ENCODE results near the gene LPAR1.

Gene LPAR1

DNA sequence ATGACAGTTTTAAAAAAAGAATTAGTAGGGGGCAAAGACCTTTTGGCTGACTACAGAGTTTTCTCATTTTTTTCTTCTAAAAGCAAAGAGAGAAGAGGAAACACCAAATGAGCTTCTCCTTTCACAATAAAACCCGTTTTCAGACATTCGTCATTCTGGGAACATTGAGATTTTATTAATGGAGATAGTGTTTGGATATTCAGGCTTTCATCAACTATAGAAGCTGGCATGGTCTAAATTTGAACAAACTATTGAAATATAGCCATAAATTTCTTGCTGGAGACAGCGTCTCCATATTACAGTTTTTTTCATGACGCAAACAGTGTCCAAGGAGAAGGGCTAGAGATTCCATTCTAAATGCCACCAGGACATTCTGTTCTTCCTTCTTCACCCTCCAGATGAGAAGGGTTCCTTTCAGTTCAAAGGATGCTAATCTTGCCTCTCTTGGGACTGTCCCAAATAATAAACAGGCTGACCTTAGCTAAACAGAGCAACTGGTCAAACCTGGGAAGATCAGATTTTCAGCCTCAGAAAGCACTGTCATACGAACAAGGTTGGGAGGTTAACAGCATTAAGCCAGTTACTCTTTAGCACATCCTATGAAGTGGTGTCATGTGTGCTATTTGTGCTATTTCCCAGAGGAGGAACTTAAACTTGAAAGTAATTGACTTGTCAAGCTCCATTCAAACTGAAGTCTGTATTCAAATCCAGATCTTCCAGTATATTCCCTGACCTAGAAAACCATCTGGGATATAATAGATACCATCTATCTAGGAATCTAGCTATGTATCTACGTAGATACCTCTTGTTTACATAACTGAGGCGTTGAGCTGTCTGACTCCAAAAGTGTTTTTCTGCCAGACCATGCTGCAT is 125.6 kb downstream of the LPAR1 start:
- Mint-ChIP-seq H3K36me3 (ENCODE audit: low read depth) (no peaks in the 10 kb centered on the region), H3K27ac (no peak overlapping the region), H3K27me3 (no peaks in the 10 kb centered on the region), H3K4me3 (no peak overlapping the region), H3K9me3 (peaks cover 15% of the 10 kb centered on the region), H3K4me1 (ENCODE audit: low read depth) (no peaks in the 10 kb centered on the region)
- no peak for DNase-seq

DNA sequence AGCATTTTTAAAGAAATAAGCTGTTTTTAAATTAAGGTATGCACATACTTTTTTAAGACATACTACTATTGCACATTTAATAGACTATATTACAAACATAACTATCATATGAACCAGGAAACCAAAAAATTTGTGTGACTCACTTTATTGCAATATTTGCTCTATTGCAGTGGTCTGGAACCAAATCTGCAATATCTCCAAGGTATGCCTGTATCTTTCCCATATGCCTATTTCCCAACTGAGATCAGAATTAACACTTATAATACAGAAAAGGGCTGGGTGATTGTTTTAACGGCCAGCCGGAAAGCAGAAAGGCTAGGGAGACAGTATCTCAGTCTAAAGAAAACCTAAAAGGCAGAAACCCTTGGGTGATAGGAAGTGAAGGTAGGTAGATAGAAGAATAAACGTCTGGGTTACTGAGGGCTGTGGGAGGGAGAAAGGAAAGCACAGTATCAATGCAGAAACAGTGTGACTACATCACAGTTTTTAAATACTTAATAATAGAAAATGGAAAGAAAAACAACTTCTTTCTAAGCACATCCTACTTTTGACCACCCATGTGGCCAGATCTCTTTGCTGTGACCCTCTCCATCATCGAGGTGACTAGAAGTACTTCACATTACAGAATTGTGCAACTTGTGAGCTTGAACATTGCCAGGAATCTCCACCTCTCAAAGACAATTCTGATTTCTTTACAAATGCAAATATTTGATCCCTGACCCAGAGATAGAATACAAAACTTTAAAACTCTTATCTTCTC is 126.4 kb downstream of the LPAR1 start:
- no peak for DNase-seq
- Mint-ChIP-seq H3K4me3 (no peak overlapping the region), H3K27ac (no peak overlapping the region), H3K4me1 (ENCODE audit: low read depth) (no peaks in the 10 kb centered on the region), H3K36me3 (ENCODE audit: low read depth) (no peaks in the 10 kb centered on the region), H3K27me3 (no peaks in the 10 kb centered on the region), H3K9me3 (peaks cover 15% of the 10 kb centered on the region)

DNA sequence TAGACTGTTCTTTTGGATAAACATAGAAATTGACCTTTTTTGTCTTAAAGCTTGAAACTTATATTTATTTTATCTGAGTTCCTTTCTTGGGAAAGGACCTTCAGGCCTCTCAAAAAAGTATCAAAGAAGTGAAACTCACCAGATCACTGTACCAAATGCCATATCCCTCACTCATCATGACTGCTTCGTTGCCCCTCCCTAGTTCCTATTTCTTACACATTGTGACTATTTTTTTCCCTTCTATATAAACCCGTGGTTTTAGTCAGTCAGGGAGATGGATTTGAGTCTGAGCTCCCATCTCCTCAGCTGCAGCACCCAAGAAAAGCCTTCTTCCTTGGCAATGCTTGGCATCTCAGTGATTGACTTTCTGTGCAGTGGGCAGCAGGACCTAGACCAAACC is 129.4 kb downstream of the LPAR1 start:
- Mint-ChIP-seq H3K27me3 (no peaks in the 10 kb centered on the region), H3K9me3 (peaks cover 11% of the 10 kb centered on the region), H3K36me3 (ENCODE audit: low read depth) (no peaks in the 10 kb centered on the region), H3K4me1 (ENCODE audit: low read depth) (no peaks in the 10 kb centered on the region), H3K27ac (no peak overlapping the region), H3K4me3 (no peak overlapping the region)
- no peak for DNase-seq

DNA sequence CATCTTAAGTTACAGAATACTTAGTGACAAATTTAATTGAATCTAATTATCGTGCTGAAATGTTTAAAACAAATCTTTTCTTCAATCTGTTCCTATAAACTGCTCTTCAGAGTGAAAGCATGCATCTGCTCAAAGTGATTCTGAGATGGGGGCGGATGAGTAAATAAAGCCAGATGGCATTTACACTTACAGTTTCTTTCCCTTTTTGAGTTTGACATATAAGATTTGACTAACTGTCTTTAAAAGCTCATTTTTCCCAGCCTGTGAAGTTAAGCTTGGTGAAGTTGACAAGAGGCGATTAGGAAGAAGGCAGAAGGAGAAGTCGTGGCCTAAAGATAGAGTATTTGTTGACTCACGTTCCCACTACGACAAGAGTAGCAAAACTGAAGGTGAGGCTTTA is 137.4 kb downstream of the LPAR1 start:
- no peak for DNase-seq
- Mint-ChIP-seq H3K4me1 (ENCODE audit: low read depth) (no peaks in the 10 kb centered on the region), H3K27ac (no peak overlapping the region), H3K4me3 (no peak overlapping the region), H3K9me3 (peaks cover 23% of the 10 kb centered on the region), H3K27me3 (no peaks in the 10 kb centered on the region), H3K36me3 (ENCODE audit: low read depth) (no peaks in the 10 kb centered on the region)

DNA sequence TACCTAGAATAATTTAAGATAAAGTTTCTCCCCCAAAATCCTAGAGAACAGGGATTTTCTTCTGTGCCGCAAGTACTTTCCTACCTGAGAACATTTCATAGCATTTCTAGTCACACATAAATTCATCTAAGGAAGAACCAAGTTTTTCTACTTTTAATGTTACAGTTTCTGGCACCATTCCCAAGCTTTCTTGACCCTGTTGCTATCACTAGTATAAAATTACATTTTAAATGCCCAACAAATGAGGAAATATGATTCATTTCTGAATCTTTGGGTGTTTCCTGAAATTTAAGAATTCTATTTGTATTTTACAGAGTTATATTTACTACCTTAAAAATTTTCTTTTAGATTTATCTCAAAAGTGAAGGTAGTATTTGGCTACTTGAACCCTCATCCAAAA is 137.8 kb downstream of the LPAR1 start:
- Mint-ChIP-seq H3K27ac (no peak overlapping the region), H3K4me1 (ENCODE audit: low read depth) (no peaks in the 10 kb centered on the region), H3K4me3 (no peak overlapping the region), H3K27me3 (no peaks in the 10 kb centered on the region), H3K36me3 (ENCODE audit: low read depth) (no peaks in the 10 kb centered on the region), H3K9me3 (peaks cover 23% of the 10 kb centered on the region)
- no peak for DNase-seq

DNA sequence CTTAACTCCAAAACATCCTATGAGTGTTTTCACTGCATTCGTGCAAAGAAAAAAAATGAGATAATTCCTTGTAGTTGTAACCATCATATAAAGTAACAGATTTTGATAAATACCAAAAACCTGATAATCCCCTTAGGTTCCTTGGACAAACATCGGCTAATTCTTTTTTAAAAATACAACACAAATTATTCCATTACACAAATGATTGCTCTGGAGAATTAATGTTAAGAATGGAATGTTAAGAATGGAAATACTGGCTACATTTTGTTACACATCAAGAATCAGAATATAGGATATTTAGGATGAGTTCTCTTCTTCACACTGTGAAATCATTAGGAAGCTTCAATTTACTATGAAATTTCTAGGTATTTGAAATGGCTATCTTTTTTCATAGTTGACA is 139.4 kb downstream of the LPAR1 start:
- no peak overlapping the region for H3K27ac Mint-ChIP-seq
- H3K27me3 Mint-ChIP-seq, result no peaks in the 10 kb centered on the region
- no peak for DNase-seq
- H3K9me3 Mint-ChIP-seq, result peaks cover 23% of the 10 kb centered on the region
- H3K4me1 Mint-ChIP-seq (ENCODE audit: low read depth), result no peaks in the 10 kb centered on the region
- H3K36me3 Mint-ChIP-seq (ENCODE audit: low read depth), result no peaks in the 10 kb centered on the region
- H3K4me3 Mint-ChIP-seq, result no peak overlapping the region

DNA sequence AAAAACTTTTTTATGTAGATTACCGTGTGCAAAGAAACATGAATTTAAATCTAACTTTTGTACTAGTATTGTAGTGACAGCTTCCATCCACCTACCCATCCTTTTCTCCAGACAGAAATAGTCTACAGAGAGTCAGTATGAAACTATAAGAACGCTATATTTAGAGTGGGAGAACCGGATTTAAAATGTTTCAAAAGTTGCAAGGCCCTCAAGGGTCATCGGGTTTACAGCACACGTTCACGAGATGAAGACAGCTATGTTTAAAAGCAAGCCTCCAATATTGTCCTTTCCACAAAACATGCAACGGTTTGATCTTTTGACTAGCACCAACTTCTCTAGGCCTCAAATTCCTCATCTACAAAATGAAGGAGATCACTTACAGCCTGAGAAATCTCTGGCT is 139.9 kb downstream of the LPAR1 start:
- H3K27ac Mint-ChIP-seq, result no peak overlapping the region
- peaks cover 22% of the 10 kb centered on the region for H3K9me3 Mint-ChIP-seq
- H3K27me3 Mint-ChIP-seq, result no peaks in the 10 kb centered on the region
- no peaks in the 10 kb centered on the region for H3K36me3 Mint-ChIP-seq (ENCODE audit: low read depth)
- no peaks in the 10 kb centered on the region for H3K4me1 Mint-ChIP-seq (ENCODE audit: low read depth)
- H3K4me3 Mint-ChIP-seq, result no peak overlapping the region
- DNase-seq, result no peak

DNA sequence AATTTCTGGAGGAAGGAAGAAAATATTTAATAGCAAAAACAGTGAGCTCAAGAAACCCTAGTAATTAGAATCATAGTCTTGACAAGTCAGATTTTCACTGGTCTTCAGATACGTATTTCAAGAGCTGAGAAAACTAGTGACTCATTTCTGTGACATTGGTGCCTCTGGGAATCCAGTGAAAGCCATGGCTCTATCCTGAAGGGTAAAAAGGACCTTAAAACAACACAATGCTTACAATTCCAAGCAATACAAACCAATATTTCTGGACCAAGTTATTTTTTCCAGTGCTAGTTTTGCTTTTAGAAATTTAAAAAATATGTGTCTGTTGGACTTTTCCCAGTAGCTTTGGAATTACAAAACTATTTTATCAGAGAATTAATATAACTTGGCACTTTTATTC is 140.3 kb downstream of the LPAR1 start:
- no peak overlapping the region for H3K4me3 Mint-ChIP-seq
- no peak for DNase-seq

DNA sequence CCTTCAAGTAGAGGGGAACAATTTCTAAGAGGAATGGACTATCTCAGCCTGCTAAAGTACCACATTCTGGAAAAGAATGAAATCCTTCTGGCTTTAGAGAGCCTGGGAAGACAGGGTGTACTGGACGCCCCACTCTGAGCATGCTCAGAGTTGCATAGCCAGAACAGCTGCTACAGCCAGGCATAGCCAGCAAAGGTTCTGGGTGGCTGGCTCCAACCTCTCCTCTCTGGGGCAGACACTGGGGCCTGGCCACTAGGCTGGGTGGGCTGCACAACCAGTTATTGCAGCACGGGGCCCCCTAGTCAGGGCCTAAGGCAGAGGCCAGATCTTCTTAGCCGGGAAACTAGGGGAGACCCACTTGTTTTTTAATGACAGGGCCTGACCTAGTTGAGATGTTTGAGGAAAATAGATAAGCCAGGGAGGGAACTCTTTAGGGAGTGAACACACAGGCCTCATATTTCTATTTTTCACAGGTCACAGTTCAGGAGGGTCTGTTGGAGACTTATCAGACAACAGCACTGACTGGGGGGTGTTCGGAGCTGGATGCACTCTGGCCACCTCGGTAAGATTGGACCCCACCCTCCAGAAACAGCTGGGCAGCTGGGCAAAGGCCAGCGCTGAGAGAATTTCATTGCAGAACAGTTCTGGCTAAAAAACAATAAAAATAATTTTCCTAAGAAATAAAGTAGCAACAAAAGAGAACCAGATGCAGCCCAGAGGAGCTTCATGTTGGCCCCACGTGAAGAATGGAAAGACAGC is 142.9 kb downstream of the LPAR1 start:
- no peak overlapping the region for H3K4me3 Mint-ChIP-seq
- H3K27me3 Mint-ChIP-seq, result no peaks in the 10 kb centered on the region
- no peaks in the 10 kb centered on the region for H3K36me3 Mint-ChIP-seq (ENCODE audit: low read depth)
- DNase-seq, result no peak
- peaks cover 12% of the 10 kb centered on the region for H3K9me3 Mint-ChIP-seq
- H3K4me1 Mint-ChIP-seq (ENCODE audit: low read depth), result no peaks in the 10 kb centered on the region
- no peak overlapping the region for H3K27ac Mint-ChIP-seq

More for the DNA sequence above, 140.3 kb downstream of the LPAR1 start:
- H3K27me3 Mint-ChIP-seq, result no peaks in the 10 kb centered on the region
- no peak overlapping the region for H3K27ac Mint-ChIP-seq
- no peaks in the 10 kb centered on the region for H3K36me3 Mint-ChIP-seq (ENCODE audit: low read depth)
- H3K4me1 Mint-ChIP-seq (ENCODE audit: low read depth), result no peaks in the 10 kb centered on the region
- peaks cover 18% of the 10 kb centered on the region for H3K9me3 Mint-ChIP-seq

DNA sequence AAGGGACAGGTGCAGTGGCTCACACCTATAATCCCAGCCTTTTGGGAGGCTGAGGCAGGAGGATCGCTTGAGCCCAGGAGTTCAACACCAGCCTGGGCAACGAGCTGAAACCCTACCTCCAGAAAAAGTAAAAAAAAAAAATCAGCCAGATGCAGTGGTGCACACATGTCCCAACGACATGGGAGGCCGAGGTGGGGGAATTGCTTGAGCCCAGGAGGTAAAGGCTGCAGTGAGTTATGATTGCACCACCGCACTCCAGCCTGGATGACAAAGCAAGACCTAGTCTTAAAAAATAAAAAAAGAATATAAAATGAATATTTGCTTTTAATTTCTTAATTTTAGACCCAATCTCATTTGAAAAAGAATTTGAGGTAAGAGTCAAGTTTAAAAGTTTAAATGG is 143.5 kb downstream of the LPAR1 start:
- Mint-ChIP-seq H3K27me3 (no peaks in the 10 kb centered on the region), H3K4me1 (ENCODE audit: low read depth) (no peaks in the 10 kb centered on the region), H3K4me3 (no peak overlapping the region), H3K36me3 (ENCODE audit: low read depth) (no peaks in the 10 kb centered on the region), H3K9me3 (peaks cover 11% of the 10 kb centered on the region), H3K27ac (no peak overlapping the region)
- DNase-seq, result no peak

DNA sequence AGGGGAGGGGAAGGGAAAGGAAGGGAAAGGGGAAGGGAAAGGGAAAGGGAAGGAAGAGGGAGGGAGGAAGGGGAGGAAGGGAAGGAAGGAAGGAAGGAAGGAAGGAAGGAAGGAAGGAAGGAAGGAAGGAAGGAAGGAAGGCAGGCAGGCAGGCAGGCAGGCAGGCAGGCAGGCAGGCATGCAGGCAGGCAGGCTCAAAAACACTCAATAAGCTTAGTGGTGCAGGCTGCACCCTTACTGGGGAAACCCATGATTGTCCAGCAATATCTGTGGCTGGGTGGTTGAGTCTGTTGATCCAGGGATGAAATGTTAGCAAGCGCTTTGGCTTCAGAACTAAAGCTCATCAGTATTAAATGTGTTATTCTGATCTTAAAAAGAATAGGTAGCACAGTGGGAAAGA is 145.6 kb downstream of the LPAR1 start:
- no peak overlapping the region for H3K27ac Mint-ChIP-seq
- H3K36me3 Mint-ChIP-seq (ENCODE audit: low read depth), result no peaks in the 10 kb centered on the region
- H3K4me1 Mint-ChIP-seq (ENCODE audit: low read depth), result no peaks in the 10 kb centered on the region
- DNase-seq, result no peak
- peaks cover 9% of the 10 kb centered on the region for H3K9me3 Mint-ChIP-seq
- H3K4me3 Mint-ChIP-seq, result no peak overlapping the region
- H3K27me3 Mint-ChIP-seq, result no peaks in the 10 kb centered on the region

DNA sequence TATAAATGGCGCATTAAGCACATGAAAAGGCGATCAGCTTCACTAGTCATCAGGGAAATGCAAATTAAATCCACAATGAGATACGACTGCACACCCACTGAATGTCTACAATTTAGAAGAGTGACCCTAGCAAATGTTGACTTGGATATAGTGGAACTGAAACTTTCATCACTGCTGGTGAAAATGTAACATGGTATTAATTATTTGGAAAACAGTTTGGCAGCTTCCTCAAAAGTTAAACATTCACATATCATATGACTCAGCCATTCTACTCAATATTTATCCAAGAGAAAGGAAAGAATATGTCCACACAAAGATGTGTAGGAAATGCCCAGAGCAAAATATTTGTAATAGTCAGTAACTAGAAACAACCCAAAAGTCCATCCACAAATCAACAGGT is 146.5 kb downstream of the LPAR1 start:
- Mint-ChIP-seq H3K36me3 (ENCODE audit: low read depth) (no peaks in the 10 kb centered on the region), H3K4me1 (ENCODE audit: low read depth) (no peaks in the 10 kb centered on the region), H3K9me3 (peaks cover 2% of the 10 kb centered on the region), H3K4me3 (no peak overlapping the region), H3K27me3 (no peaks in the 10 kb centered on the region), H3K27ac (no peak overlapping the region)
- no peak for DNase-seq

DNA sequence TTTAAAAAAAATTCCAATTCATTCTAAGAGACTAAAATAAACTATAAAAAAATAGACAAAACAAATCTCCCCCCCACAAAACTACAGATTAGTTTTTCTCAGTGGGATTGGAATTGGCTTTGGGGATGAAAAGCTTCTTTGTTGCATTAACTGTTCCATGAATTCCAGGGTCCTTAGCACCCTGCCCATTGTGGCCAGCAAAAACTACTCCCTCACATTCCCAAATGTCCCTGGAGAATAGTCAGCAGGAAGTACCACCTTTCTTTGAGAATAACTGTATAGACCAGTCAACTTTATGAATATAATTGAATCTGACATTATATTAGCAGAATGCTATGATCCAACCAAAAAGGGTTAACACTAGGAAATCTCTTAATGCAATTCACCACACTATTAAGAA is 147.9 kb downstream of the LPAR1 start:
- Mint-ChIP-seq H3K27ac (no peak overlapping the region), H3K27me3 (no peaks in the 10 kb centered on the region)

DNA sequence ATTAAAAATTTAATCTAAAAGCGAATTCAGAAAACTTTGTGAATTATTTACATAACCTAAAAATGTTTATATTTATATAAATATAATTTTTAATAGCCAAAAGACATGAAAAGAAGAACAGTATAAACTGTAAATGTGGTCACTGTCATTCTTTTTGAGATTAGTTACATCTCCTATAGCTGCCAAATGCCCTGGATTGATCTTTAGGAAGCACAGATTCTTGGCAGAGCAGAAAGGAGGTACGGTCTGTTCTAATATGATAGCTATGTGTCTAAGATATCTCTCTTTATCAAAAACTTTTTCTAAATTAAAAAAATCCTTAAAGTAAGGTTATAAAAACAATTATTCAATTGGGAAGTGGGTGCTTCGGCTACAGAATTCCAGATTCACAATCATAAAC is 151.0 kb downstream of the LPAR1 start:
- no peak for DNase-seq
- no peaks in the 10 kb centered on the region for H3K36me3 Mint-ChIP-seq (ENCODE audit: low read depth)
- H3K9me3 Mint-ChIP-seq, result peaks cover 2% of the 10 kb centered on the region
- H3K27me3 Mint-ChIP-seq, result no peaks in the 10 kb centered on the region
- H3K4me1 Mint-ChIP-seq (ENCODE audit: low read depth), result no peaks in the 10 kb centered on the region
- H3K27ac Mint-ChIP-seq, result no peak overlapping the region
- no peak overlapping the region for H3K4me3 Mint-ChIP-seq

More for the DNA sequence above, 147.9 kb downstream of the LPAR1 start:
- no peaks in the 10 kb centered on the region for H3K36me3 Mint-ChIP-seq (ENCODE audit: low read depth)
- H3K4me3 Mint-ChIP-seq, result no peak overlapping the region
- no peak for DNase-seq
- peaks cover 2% of the 10 kb centered on the region for H3K9me3 Mint-ChIP-seq
- H3K4me1 Mint-ChIP-seq (ENCODE audit: low read depth), result no peaks in the 10 kb centered on the region

DNA sequence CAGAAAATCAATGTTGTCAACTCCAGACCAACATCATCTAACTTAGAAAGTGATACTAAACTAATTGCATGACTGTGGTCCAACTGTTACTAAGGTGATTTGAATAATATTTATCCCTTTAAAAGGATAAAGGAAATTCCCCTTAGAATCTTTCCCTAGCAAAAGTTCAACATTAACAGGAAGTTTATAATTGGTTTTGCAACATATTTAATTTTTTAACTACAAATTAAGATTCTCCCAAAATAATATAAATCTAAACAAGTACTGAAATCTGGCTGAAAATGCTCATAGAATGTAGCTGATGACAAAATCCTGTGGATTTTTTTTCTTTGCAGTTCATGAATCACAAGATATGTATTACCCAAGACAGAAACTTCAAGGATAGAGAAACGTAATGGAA is 151.4 kb downstream of the LPAR1 start:
- Mint-ChIP-seq H3K4me1 (ENCODE audit: low read depth) (no peaks in the 10 kb centered on the region), H3K36me3 (ENCODE audit: low read depth) (no peaks in the 10 kb centered on the region), H3K9me3 (peaks cover 2% of the 10 kb centered on the region), H3K27ac (no peak overlapping the region), H3K27me3 (no peaks in the 10 kb centered on the region), H3K4me3 (no peak overlapping the region)
- no peak for DNase-seq
